Measurements from ENCODE around the gene BRSK2.

- TF ChIP-seq POLR2A (IDR thresholded peaks at IDR 0.05; ENCODE audit: low read length) (no peak), GATA1 (IDR thresholded peaks at IDR 0.05; ENCODE audit: low read depth, low read length) (no peak)
Measured at GRCh38 chr11:1498262-1498661, 108.5 kb downstream of the BRSK2 start.

Data from erythroblast (primary cell).